DLD1 (cell line): Measurements from ENCODE around the gene PFKP.
"Not testable (repeated sequence)": the region's sequence is repeated elsewhere in the genome, so short reads cannot be mapped to it uniquely, and the experiment has no call there.

Experiments used
- in situ Hi-C: cut with HindIII; loops from 2 replicates; pipeline ENCODE4 v1.10.0; 2017; ENCODE audit warnings: low sequenced_read_pairs

PFKP gene

GRCh38 chr10:3046210-3046779 lies 21.1 kb upstream of the PFKP start:
- in situ Hi-C loops: loop anchor here (25.0 kb wide), 1 partner anchor 134 kb away; no protein-coding TSS in a partner anchor

DNA sequence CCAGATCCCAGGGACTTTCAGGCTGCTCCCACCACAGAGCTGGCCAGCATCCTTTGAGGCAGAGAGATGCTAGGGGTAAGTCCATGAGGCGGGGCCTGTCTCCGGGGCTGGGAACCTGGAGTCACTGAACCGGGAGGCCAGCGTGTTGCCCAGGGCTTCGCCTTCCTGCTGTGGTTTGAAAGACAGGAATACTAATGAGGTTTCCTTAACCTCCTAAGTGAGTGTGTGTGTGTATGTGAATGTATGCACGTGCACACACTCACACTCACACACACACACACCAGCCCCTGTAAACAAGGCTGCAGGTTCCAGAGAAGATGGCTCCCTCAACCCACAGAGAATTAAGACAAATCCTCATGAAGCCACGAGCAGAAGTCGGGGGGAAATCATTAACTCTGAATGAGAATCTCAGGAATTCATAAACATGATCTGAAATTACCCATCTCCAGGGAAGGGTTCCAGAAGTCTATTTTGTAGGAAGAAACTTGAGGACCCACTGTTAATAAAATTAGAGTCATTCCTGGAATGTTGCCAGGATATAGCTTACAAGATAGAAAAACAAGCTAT lies 20.3 kb upstream of the PFKP start:
- in situ Hi-C loops: loop anchor here (25.0 kb wide), 1 partner anchor 135 kb away; no protein-coding TSS in a partner anchor

GRCh38 chr10:3047596-3047995 lies 19.8 kb upstream of the PFKP start:
- in situ Hi-C loops: loop anchor here (25.0 kb wide), 1 partner anchor 135 kb away; no protein-coding TSS in a partner anchor

DNA sequence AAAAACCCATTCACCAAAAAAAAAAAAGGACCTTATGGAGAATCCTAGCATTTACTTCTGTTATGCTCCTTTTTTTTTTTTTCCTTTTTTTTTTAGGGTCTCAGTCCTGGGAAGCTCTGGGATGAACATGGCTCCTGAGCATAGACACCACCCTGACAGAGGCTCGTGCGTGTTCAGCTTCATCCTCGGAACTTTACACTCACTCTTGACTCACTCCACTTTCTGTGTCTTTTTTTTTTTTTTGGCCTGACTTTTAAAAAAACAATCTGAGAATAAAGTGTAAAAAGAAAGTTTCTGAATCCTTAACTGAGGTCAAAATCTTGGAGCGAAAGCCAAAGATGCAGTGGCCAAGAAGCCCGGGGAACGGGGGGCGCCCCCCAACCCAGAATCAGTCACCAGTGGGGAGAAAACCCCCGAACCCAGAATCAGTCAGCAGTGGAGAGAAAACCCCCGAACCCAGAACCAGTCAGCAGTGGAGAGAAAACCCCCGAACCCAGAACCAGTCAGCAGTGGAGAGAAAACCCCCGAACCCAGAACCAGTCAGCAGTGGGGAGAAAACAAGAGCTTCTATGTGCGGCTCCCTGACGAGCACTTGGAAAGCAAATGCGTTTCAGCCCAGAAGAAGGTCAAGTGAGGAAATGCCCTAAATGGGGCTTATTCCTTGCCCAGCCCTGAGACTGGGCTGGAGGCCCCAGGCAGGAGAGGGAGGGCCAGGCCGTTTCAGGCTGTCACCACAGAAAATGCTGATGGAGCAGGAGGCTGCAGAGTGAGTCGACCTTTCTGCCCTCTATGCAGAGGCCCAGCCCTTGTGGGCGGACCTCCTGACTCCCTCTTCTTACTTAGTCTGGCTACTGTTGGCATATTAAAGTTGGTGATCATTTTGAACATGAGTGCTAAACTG lies 19.0 kb upstream of the PFKP start:
- in situ Hi-C loops: loop anchor here (25.0 kb wide), 1 partner anchor 136 kb away; no protein-coding TSS in a partner anchor

DNA sequence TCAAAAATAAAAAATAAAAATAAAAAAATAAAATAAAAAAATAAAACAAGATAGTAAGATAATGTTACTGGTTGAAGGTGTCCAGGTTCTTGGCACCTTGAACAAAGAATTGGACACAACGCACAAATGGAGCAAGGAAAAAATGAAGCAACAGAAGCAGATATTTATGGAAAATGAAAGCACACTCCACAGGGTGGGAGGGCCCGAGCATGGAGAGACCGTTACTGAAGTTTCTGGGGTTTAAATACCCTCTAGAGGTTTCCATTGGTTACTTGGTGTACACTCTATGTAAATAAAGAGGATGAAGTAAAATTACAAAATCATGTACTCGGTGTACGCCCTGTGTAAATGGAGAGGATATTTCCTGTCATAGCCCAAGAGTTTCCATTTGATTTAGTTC lies 15.7 kb upstream of the PFKP start:
- in situ Hi-C loops: no loop called here

DNA sequence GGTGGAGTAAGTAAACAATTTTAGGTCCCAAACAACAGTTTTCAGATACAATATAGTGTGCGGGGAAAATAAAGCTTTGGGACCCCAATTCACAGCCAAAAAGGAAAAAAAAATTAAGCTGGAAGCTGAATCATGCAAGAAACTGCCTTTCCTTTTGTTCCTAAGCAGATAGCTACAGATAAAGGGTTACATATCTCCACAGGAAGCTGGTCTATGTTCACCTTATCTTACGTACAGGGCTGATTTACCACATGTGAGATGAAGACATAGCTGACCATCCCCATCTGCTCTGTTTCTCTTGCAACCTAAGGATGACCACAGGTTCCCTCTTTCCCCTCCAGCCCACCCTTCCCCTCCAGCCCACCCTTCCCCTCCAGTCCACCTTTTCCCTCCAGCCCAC lies 14.2 kb upstream of the PFKP start:
- in situ Hi-C loops: no loop called here

- in situ Hi-C loops: no loop called here
These were observed 13.0 kb upstream of the PFKP start for GRCh38 chr10:3054183-3054850.

- in situ Hi-C loops: no loop called here
These were observed 12.5 kb upstream of the PFKP start for GRCh38 chr10:3054851-3055199.

- in situ Hi-C loops: no loop called here
These were observed 10.9 kb upstream of the PFKP start for GRCh38 chr10:3056280-3057037.

GRCh38 chr10:3057946-3058345 lies 9.4 kb upstream of the PFKP start:
- in situ Hi-C loops: no loop called here

DNA sequence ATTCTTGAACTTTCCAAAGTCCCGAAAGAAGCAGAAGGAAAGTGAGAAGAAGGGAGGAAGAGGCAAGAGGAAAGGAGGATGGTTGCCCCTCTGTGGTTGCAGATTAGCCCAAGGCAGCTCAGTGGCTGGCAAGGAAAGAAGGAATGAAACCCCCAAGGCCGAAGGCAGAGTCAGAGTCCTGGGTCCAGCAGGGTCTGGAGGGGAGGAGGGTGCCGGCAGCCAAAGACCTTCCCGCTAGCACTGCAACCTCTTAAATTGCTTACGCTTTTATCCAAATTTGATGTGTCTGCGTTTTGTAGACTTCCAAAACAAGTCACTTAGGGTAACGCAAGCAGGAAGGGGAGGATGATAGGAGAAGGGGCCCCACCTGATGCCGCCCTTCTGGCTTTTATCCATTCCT lies 7.4 kb upstream of the PFKP start:
- in situ Hi-C loops: no loop called here

DNA sequence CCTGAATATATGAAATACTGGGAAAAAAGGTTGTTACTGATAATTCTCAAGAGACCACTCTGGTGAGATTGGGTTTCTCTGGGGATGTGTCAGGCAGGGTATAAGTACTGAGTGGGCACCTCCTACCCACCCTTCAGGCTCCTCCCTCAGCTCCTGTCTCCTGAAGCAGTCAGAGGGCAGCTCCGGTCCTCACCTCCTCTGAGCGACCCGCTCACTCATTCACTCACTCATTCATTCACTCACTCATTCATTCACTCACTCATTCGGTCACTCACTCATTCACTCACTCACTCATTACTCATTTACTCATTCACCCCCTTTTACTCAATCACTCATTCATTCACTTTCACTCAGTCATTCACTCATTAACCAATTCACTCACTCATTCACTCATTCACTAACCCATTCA lies 6.9 kb upstream of the PFKP start:
- in situ Hi-C loops: no loop called here

DNA sequence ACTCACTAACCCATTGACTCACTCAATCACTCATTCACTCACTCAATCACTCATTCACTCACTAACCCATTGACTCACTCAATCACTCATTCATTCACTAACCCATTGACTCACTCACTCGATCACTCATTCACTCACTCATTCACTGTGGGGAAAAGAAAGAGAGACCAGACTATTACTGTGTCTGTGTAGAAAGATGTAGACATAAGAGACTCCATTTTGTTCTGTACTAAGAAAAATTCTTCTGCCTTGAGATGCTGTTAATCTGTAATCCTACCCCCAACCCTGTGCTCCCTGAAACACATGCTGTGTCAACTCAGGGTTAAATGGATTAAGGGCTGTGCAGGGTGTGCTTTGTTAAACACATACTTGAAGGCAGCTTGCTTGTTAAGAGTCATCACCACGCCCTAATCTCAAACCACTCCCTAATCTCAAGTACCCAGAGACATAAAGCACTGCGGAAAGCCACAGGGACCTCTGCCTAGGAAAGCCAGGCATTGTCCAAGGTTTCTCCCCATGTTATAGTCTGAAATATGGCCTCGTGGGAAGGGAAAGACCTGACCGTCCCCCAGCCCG lies 5.9 kb upstream of the PFKP start:
- in situ Hi-C loops: not testable (repeated sequence)

- in situ Hi-C loops: no loop called here
These were observed 4.7 kb upstream of the PFKP start for GRCh38 chr10:3062502-3063186.

DNA sequence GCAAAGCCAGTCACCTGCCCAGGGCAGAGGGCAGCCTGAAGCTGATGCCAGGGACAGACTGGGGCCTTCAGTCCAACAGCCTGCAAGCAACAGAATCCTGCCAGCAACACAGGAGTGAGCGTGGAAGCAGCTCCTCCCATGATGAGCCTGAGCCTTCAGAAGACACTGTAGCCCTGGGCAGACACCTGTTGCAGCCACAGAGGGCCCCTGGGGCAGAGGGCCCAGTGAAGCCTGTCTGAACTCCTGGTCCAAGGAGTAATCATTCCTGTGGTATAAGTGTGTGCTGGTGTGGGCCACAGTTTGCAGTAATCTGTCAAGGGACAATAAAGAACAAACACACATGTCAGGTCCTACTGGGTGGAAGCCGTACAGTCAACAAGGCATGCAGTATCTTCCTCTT lies 2.9 kb upstream of the PFKP start:
- in situ Hi-C loops: no loop called here

DNA sequence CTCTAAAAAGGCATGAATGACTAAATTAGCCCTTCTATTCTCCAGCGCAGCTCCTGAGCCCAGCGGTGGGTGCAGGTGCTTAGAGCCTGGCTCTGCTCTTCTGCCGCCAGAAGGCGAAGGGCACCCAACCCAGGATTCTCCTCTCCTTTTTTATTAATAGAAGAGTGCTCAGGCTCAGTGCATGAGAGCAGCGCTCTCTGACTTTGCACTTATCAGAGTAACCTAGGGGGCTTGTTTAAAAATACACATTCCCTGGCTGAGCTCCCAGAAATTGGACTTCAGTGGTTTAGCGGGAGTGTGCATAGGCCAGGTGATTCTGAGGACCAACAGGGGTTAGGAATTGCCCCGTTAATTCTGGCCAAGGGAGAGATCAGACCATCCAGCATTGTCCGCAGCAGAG lies 1.7 kb upstream of the PFKP start:
- in situ Hi-C loops: no loop called here

DNA sequence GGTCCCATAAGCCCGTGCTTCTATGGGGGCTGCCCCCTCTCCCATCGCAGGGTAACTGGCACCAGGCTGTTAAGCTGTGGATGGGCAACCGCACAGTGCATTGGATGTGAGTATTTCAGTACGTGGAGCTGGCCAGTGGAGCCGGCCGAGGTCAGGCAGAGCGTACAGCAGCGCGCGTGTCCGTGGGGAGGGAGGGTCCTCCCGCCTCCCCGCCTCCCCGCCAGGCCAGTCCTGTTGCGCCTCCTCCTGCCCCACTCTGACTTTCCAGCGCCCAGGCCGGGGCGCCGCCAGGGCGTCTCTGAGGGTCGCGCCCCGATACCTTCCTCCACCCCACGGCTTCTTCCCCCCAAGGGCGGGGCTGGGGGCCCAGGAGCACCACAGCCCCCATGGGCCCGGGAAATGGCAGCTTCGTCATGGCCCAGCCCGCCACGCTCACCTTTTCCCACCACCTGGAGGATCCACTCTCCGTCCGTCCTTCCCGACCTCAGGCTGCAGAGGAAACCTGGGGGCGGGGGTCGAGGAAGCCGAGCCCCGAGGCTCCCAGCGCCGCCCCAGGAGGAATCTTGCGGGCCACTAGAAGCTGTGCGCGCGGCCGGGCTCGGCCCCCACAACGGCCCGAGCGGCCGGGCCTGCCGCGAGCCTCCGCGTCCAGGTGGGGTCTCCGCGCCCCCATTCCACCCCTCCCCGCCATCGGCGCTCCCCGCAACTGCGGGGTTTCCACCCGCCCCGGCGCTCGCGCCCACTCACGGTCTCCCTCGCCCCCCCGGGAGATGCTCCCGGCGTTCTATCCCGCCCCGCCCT lies 831 bp upstream of the PFKP start:
- in situ Hi-C loops: no loop called here

- in situ Hi-C loops: no loop called here
These were observed 471 bp downstream of the PFKP start for GRCh38 chr10:3067859-3068179.
